Measurements from ENCODE around the gene SMAD2.

DNA sequence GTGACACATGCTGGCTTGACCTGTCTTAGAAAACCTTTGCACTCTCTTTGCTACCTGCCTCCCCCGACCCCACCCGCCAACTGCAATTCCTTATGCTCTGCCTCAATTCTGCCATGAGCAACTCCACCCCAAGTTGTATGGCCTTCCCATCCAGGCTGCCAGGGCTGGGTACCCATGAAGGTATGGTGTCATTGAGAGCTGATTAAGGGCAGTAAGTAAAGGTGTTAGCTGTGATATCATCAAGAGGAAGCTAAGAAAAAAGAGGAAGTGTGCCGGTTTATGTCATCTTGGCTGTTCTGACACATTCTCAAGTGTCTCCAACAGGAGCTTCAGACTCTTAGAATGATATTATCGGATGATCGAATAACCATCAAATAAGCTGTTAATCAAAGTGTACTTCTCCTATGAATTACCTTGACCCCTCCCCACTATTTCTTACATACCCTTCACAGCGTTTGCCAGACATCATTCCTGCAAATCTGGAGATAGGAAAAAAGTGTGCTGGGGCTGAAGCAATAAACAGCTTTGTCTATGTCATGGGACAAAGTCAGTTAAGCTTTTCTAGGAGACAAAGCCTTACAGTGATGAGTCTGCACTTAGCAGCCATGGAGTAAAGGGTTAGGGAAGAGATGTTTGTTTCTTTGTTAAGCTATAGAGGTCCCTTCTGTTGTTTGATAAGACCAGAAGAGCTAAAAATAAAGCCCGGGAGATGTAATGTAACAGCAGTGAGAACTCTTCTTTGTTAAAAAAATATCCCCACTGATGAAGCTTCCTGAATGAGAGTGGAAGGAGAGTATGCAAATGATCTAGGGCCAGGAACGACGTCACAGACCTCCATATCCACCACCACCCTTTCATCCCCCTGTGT is 40.4 kb upstream of the SMAD2 start:
- TF ChIP-seq, protein P1, sequence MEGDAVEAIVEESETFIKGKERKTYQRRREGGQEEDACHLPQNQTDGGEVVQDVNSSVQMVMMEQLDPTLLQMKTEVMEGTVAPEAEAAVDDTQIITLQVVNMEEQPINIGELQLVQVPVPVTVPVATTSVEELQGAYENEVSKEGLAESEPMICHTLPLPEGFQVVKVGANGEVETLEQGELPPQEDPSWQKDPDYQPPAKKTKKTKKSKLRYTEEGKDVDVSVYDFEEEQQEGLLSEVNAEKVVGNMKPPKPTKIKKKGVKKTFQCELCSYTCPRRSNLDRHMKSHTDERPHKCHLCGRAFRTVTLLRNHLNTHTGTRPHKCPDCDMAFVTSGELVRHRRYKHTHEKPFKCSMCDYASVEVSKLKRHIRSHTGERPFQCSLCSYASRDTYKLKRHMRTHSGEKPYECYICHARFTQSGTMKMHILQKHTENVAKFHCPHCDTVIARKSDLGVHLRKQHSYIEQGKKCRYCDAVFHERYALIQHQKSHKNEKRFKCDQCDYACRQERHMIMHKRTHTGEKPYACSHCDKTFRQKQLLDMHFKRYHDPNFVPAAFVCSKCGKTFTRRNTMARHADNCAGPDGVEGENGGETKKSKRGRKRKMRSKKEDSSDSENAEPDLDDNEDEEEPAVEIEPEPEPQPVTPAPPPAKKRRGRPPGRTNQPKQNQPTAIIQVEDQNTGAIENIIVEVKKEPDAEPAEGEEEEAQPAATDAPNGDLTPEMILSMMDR (IDR thresholded peaks at IDR 0.05; ENCODE audit: low read length): no peak
- no peak for TF ChIP-seq EZH2 (IDR thresholded peaks at IDR 0.05; ENCODE audit: borderline replicate concordance, low read length)
